ENCODE data around the gene NXPH3. TPM values are rescaled to one million over a fixed set of nuclear protein-coding genes. Genes with fewer than 3 reads are reported as not detected.

NXPH3 gene
- total and polyA plus RNA-seq, 9 of the 15 experiments (the other 6 are each of a cell fraction or from before 2014, with no cell fraction given) = 0.04 to 0.27 (median 0.07) TPM; not detected in 2

GRCh38 chr17:49571764-49572163, 3.9 kb upstream of the NXPH3 start (continued):
- no peak for TF ChIP-seq GTF3C2 (IDR thresholded peaks at IDR 0.05; ENCODE audit: borderline replicate concordance, extremely low read depth, insufficient read length)

GRCh38 chr17:49572226-49572625, 3.4 kb upstream of the NXPH3 start:
- Histone ChIP-seq H3K4me1 (replicated peaks in 1 of 2; ENCODE audit: control insufficient read depth in 2 of 2, insufficient read depth in 2 of 2, low read length in 2 of 2) (peaks cover 1 to 47% of the 10 kb centered on the region in 2 experiments; a peak in 3 of 5 replicates), H3K9me3 (replicated peaks; ENCODE audit: control insufficient read depth, insufficient read depth, low read depth, low read length) (no peaks in the 10 kb centered on the region), H3K36me3 (ENCODE audit: control insufficient read depth, insufficient read depth, low read length) (no peaks in the 10 kb centered on the region), H3K4me2 (ENCODE audit: insufficient read depth, low read length) (no peak overlapping the region), H3K27me3 (ENCODE audit: control insufficient read depth in 2 of 2, insufficient read depth in 2 of 2, low read length in 2 of 2) (peaks cover 12 to 33% of the 10 kb centered on the region in 2 experiments; a peak in 4 of 5 replicates), H3K9me1 (ENCODE audit: control insufficient read depth, insufficient read depth, low read length) (no peaks in the 10 kb centered on the region), H3K4me3 (no peak overlapping the region), H2AFZ (ENCODE audit: low read depth, low read length) (no peak overlapping the region), H4K20me1 (replicated peaks; ENCODE audit: control insufficient read depth, insufficient read depth, low read length) (peaks cover 16% of the 10 kb centered on the region), H3K79me2 (ENCODE audit: control insufficient read depth, insufficient read depth, low read length) (no peaks in the 10 kb centered on the region), H3K9ac (ENCODE audit: insufficient read depth in 1 of 2, low read depth in 2 of 2, low read length in 2 of 2) (no peak overlapping the region), H3K27ac (ENCODE audit: extremely low read depth, low read depth, low read length) (no peak overlapping the region)
- DNase-seq (ENCODE audit: extremely low read depth in 1 of 4, low spot score in 3 of 4) (no peak), FAIRE-seq (no peak), ATAC-seq (no peak)
- intact Hi-C loops (cut with micrococcal nuclease) (no loop called here), in situ Hi-C loops (cut with MboI) (loop anchor here (5.0 kb wide), 3 partner anchors 125 to 425 kb away; partner anchors contain the start of genes DLX3 and TAC4)
- no peak for TF ChIP-seq PRMT5 (CRISPR knock-in tag; IDR thresholded peaks at IDR 0.05)
- TF ChIP-seq RERE (CRISPR knock-in tag; IDR thresholded peaks at IDR 0.05; ENCODE audit: borderline replicate concordance) = no peak
- ChIA-PET CTCF (ENCODE audit: low intra/inter-chr PET ratio) (interaction anchor here (7.7 kb wide), 1 partner anchor 124 kb away, joined by 167 read pairs; no protein-coding TSS in a partner anchor), POLR2A (interaction anchor here (0.5 to 1.1 kb wide), 6 partner anchors 107 to 369 kb away, joined by 3 to 4 read pairs (median 3); no protein-coding TSS in a partner anchor)
- WGBS (ENCODE audit: insufficient coverage, low coverage, missing lambda C conversion rate) = 3% methylated on average over 3 of the region's 3 CpGs
- BruUV-seq (replicated peaks) = no TSS peak

All from K562 (cell line).